Stimulated activated CD8-positive, alpha-beta memory T cell treated with anti-CD3 and anti-CD28 coated beads, Interleukin-15, amount 100 ng/mL, for 1 hour (primary cell): Measurements from ENCODE around the gene ALK.
"Not testable (repeated sequence)": the region's sequence is repeated elsewhere in the genome, so short reads cannot be mapped to it uniquely, and the experiment has no call there.

Source experiments
- DNase-seq: peaks from one replicate; pipeline ENCODE4 v3.0.0-alpha.2; 2020; ENCODE audit warnings: low read depth

ALK gene

DNA sequence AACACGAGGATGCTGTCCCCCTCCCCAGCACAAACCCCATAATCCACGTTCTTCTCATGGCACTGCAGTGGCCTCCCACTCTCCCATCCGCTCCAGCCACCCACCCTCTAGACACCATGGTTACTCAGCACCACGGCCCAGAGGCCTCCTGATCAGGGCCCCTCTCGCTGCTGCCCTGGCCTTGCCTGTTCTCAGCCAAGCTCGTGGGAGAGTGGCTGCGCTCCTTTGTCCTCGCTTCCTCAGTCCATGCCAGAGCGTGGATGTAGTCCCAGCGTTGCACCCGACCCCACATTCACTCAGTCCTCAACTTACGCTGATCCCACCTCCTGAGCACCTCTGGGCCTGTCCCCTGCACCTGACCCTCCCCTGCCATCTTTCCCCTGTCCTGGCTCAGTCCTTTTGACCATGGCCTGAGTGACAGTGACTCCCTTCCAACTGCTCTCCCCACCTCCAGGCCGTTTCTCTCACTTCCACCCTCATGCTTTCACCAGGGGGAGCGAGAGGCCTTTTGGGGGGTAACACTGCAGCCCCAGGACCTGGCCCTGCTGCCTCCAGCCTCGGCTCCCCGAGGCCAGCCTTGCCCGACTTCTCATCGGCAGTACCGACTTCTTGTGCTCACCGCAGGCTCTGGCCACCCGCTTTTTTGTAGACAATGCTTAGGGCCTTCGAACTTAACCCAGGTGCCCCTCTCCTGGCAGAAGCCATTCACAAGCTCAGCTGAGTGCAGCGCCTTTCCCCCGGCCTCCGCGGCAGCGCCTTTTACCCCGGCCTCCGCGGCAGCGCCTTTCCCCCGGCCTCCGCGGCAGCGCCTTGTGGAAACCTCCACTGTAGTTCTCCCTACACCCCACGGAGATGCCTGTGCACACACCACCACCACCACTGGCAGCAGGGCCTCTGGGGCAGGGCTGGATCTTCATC, 674.7 kb downstream of the ALK start:
- no peak for DNase-seq

DNA sequence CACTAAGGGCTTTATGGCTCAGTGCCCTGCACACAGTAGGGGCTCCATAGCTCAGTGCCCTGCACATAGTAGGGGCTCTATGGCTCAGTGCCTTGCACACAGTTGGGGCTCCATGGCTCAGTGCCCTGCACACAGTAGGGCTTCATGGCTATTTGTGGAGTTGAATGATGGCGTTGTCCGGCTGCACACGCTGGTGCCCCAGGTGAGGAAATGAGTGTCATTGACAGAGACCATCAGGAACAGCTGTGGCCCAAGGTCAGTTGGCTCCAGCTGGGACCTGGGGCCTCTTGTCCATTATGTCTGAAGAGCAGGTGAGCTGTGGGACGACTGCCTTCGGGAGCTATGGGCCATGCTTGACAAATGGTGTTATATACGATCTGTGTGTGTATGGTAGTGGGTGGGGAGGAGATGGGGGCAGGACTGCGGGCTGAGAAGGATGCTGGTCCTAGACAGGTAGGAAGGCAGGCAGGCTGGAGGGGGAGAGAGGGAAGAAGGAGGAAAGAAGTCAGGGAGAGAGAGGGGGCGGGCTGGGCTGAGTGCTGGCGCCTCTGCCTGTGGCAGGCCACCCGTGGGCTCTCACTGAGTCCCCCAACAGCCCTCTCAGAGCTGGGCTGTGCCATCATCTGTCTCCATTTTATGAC, 675.5 kb downstream of the ALK start:
- no peak for DNase-seq

DNA sequence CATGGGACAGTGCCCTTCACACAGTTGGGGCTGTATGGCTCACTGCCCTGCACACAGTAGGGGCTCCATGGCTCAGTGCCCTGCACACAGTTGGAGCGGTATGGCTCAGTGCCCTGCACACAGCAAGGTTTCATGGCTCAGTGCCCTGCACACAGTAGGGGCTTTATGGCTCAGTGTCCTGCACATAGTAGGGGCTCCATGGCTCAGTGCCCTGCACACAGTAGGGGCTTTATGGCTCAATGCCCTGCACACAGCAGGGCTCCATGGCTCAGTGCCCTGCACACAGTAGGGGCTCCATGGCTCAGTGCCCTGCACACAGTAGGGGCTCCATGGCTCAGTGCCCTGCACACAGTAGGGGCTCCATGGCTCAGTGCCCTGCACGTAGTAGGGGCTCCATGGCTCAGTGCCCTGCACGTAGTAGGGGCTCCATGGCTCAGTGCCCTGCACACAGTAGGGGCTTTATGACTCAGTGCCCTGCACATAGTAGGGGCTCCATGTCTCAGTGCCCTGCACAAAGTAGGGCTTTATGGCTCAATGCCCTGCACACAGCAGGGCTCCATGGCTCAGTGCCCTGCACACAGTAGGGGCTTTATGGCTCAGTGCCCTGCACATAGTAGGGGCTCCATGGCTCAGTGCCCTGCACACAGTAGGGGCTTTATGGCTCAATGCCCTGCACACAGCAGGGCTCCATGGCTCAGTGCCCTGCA, 676.2 kb downstream of the ALK start:
- DNase-seq: not testable (repeated sequence)

DNA sequence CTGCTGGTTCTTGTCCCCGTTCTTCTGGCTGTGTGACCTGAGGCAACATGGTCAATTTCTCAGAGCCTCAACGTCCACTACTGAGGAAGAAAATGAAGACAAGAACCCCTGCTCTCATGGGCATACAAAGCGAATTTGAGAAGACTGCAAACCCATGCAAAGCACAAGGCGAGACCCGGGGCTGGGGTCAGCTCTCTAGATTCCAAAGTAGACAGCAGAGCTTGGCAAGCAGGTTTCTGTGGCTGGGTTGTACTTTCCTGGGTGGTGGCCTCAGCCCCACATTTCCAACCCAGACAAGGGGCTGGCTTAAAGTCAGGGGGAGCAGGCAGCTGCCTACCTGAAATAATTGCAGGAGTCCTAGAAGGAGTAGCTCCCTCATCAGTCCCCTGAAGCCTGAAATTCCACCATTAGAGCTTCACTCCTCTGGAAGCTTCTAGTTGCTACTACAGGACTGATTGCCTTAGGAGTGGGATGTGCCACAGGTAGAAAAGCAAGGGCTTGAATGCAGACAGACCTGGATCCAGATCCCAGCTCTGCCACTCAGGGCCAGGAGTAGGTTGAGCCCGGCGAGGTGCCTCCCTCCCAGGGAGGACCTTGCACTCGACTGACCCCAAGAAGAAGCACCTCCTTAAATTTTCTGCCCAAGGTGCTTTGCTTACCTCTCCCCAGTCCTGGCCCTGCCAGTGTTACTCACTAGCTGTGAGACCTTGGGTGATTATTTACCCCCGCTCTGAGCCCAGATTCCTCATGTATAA, 678.6 kb downstream of the ALK start:
- DNase-seq: no peak

DNA sequence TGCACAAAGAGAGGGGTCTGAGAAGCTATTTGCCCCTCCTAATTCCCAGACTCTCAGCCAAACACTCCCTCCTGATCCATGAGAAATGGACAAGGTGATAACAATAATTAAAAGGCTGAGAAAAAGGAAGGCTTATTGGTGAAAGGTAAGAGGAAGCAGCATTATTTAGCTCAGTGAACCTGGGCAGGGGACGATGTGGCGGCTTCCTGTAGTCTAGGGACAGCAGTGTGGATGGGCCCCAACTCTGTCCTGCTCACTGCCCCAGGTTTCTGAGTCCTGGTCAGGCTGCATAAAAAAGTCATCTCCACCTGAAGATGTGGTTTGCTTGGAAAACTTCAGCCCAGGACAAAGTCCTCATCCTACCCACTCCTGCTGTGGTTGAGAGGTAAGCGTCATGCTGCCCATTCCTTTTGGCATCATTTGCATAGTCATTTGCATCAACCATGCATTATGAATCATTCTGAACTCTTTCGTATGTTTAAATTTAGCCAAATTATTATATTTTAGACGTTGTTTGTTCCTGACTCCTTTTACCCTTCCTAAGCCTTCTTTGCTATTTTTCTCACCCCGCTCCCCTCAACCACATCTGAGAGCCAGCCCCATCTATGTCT, 679.3 kb downstream of the ALK start:
- DNase-seq: no peak

DNA sequence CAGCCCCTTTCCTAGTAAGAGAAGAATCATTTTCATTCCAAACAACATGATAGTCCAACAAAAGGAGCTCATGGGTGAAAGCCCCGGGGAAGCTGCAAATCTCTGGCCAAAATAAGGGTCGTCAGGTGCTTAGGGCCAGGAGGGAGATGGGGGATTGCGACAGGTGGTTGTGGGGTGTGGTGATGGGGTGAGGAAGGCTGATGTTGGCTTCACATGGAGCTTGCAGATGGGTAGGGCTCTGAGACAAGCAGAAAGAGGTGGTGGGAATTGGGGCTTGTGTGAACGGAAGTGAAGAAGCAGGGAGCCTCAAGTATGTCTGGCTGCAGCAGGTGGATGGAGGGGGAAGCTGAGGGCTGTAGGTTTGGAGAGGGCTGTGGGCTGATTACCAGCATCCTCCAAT, 680.0 kb downstream of the ALK start:
- no peak for DNase-seq

DNA sequence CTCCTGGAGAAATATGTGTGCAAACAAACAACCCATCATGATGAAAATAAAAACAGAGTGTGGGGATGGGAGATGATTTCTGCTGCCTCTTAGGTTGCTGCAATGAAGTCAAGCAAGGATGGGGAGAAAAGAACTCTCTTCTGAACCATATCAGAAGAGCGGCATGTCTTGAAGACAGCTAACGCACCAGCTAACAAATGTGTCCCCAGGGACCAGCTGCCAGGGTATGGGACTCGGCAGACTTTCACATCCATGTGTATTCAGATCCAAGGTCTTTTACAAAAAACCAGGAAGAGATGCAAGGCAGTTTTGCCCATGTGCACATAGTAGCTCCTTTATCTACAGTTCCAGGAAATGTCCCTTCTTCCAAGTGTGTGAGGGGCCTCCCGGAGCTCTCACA, 680.8 kb downstream of the ALK start:
- DNase-seq: no peak

DNA sequence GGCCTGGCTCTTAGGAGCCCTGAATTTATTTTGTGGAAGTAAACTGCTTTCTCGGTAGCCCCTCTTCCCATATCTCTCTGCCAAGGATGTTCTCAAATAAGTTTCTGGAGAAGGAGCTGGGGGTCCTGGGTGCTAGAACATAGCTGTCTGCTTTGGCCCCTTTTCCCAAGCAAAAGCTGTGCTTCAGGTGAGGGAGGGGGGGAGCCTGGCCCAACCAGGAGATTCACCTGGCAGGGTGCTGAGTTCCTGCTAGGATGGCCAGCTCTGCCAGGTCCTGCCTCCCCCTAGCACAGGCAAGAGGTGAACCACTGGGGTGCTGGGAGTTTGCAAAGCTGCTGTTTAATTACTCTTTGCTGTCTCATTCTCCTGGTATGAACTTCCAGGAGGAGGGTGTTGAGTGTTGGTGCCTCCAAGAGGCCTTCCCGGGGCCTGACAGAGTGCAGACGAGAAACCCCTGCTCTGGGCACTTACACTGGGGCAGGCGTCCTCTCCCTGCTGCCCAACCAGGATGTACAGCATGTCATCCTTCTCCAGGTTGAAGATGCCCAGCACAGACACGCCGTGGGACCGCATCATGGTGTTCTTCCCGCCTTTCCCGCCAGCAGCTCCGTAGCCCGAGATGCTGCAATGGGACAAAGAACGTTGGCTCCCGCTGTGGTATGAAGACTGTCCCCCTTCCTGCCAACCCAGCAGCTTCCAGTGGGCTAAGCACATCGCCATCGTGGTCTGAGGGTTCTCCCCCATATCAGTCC, 682.0 kb downstream of the ALK start:
- DNase-seq: no peak

DNA sequence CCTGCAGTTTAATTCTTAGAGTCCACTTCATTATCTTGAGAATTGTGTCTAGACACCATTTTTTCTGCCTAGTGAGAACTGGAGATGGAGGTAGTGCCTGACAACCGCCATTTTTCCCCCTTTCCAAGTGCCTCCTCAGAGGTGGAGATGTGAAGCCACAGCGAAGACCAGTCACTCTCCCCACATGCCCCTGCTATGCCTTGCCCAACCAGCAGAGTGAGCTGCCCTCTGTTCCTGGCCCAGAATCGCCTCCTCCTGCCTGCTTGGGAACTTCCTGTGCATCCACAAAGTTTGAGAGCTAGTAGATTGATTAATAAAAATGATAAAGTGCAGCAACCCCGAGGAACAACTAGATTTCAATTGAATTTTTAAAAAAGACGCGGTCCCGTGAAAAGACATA, 682.9 kb downstream of the ALK start:
- no peak for DNase-seq

DNA sequence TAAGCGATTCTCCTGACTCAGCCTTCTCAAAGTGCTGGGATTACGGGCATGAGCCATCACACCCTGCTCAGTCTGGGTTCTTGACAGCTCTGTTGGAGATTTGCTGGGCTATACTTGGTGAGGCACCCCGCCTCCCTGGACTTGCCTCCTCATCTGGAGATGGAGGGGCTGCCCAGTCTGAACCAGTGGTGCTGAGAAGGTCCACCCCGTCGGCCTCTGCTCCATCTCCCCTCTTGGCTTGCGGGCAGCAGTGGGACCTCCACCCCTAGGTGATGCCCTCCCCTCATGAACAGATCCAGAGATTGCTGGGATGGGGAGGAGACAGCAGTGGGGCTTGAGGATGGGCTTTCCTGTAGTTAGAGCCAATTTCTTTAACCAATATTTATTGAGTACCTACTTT, 685.3 kb downstream of the ALK start:
- DNase-seq: no peak

DNA sequence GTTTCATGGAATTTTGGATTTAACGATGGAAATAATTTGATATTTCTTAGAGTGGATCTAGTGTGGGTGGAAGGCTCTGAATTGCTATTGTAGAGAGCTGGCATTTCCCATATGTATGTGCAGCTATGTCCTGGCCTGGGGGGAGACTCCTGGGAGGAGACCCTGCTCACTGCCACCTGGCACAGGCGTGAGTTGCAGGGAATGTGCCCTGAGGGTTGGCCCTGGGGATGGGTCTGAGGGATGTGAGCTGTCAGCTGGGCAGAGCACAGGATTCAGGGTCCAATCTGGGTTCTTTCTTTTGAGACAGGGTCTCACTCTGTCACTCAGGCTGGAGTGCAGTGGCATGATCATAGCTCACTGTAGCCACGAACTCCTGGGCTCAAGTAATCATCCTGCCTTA, 686.0 kb downstream of the ALK start:
- no peak for DNase-seq

DNA sequence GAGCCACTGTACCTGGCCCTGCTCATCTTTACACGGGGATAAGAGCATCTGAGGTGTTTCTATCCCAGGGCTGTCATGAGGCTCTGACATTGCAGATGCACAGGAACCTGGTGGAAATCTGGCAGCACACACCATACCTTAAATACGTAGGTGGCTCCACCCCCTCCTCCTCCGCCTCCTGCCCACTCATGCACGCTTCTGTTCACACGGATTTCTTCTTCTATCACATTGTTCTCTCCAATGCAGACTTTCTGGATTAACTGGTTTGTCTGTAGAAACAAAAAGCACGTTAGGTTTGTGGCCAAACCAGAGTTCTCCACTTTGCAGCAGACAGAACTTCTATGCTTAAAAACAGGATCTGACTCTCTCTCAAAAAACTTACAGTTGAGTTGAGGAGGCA, 688.0 kb downstream of the ALK start:
- no peak for DNase-seq

DNA sequence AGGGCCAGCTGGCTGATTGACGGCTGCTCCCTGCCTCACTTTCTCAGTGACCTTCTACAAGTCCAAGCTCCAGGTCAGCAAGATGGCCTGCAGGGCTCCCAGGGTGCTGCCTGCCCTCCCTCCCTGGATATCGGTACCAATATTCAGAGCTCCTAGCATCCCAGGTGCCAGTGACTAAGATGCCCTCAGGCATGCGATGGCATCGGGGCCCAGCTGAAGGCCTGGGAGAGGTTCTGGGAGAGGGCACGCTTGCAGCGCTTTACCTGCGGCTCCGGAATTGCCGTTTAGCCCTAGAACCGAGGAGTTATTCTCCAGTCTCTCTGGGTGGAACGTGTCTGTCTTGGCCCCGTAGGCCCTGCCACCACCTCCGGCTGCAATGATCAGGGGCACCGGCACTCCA, 689.3 kb downstream of the ALK start:
- no peak for DNase-seq

DNA sequence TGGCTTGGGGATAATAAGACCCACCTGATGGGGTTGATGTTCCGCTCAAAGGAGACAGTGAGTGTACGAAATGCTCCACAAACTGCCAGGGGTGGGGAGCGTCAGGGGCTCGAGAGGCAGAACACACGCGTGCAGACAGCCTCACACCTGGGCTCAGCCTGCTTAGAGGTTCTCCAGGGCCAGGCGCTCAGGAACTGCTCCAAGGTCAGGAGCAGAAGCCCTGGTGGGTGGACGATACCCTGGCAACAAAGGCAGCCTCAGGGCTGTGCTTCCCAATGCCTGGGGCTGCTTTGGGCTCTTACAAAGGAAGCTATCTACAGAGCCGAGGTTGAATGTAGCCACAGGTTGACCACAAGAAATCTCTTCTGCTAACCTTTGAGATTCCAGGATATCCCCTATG, 691.7 kb downstream of the ALK start:
- DNase-seq: no peak

DNA sequence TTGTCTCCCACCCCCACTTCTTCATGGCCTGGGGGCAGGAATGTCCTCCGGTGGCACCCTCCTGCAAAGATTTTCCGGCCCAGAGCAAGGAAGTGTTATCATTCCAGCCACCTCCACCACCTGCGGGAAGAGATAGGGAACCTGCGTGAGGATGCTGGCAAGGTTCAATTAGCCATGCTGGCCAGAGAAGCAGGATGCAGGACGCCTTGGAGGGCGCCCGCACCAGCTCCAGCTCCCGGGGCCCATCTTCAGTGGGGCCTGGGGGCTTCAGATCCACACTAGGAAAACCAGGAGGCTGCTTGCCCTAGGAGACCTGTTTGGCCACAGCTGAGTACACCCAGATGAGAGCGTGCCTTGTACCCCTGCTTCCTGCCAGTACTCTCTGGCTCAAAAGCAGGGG, 692.4 kb downstream of the ALK start:
- no peak for DNase-seq

DNA sequence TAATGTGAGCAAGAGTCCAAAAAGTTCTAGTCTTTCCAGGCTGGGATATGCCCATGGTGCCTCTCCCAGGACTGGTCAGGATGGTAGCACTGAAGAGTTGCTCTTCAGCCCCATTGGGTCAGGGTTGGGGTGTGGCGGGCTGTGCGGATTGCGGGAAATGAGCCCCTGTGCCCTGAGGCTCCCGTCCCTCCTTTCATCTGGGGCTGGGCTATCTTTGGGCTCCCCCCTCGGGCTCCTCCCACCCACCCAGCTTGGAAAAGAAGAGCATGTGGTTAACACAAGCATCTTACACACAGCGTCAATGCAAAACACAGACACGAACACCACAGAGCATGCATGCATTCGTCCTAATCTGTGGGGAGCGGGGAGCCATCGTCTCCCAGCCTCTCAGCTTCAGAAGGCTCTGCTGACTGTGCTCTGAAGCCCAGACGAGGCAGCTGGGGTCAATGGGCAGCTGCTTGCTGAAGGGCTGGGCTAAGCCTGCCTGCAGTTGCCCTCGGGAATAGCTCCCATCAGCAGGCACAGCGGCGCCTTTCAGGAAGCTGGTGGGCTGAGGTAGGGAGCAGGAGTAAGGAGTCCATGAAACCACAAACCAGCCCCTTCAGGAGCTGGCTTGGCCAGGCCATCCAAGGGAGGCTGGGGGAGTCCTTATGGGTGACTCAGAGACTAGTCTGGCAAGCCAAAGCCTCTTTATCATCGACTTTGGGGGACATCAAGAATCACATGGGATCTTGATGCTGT, 693.3 kb downstream of the ALK start:
- no peak for DNase-seq

DNA sequence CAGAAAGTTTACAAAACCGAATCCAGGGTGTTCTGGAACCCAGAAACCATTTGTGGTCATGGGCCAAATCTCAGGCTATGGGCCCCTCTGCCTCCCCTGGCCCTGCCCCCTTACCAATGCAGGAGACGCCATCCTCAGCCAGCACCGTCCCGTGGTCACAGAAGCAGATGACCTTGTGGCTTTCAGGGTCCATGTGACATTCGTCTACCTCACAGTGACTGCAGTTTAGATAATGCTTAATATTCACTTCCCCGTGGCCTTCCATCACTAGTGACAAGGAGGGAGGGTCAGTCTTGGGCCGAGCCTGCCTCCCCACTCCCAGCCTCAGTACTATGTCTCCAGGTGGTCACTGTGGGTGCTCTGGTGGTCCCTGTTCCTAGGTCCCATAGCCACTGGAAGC, 694.6 kb downstream of the ALK start:
- DNase-seq: no peak

DNA sequence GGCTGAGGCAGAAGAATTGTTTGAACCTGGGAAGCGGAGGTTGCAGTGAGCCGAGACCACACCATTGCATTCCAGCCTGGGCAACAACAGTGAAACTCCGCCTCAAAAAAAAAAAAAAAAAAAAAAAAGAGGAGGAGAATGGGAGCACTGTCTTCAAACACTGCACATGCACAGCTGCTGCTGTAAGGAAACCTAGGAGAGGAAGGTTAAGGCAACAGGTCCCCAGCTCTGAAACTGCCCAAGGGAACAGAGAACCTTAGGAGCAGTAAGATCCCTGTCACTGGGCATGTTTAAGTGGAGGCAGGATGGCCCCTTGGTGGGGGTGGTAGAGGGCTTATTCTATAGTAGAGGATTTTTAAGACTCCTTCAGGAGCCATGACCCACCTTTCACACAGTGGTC, 695.0 kb downstream of the ALK start:
- DNase-seq: no peak

DNA sequence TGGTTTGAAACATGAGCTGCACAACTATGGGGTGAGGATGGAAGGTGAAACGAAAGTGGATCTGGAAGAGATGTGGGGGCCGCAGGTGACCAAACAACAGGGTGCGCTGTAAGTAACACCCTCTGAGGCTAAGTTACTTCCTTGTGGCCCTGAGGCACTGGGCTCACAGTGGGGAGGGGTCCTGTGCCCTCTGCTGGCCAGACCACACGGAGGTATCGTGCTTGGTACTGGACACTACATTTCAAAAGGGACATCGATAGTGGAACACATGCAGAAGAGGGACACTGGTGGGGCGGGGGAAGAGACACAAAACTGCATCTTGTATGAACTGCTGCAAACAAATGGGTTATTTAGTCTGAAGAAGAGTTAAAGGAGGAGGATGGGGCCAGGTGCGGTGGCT, 695.6 kb downstream of the ALK start:
- DNase-seq: no peak
